HepG2 (cell line): Measurements from ENCODE around the gene CA7. TPM values are rescaled to one million over a fixed set of nuclear protein-coding genes. Genes with fewer than 3 reads are reported as not detected.

Experiments
- CC2D1A ChIP-seq: sonication (generic); formaldehyde crosslinking; IDR thresholded peaks from 2 replicates; pipeline ENCODE4 v1.8.1; 2023; ENCODE audit warnings: mild to moderate bottlenecking, missing genetic modification reagents
- CEBPB ChIP-seq: IDR thresholded peaks from 2 replicates; pipeline ENCODE4 v1.6.1; 2011; ENCODE audit warnings: low read depth, low read length, improper control_type of control experiment, borderline replicate concordance
- DMTF1 ChIP-seq: sonication (generic); formaldehyde crosslinking; IDR thresholded peaks from 2 replicates; pipeline ENCODE4 v1.4.0; 2020; ENCODE audit warnings: mild to moderate bottlenecking, missing genetic modification reagents
- KMT2A ChIP-seq: sonication (generic); formaldehyde crosslinking; IDR thresholded peaks from 2 replicates; pipeline ENCODE4 v1.4.0; 2020; ENCODE audit warnings: missing genetic modification reagents
- NR3C1 ChIP-seq: sonication (generic); formaldehyde crosslinking; IDR thresholded peaks from 2 replicates; pipeline ENCODE4 v1.4.0; 2020; ENCODE audit warnings: missing genetic modification reagents
- RBFOX2 ChIP-seq: fragments of 200-400 bp; formaldehyde crosslinking; IDR thresholded peaks from 2 replicates; pipeline ENCODE4 v1.6.1; 2017; ENCODE audit warnings: low read depth, mild to moderate bottlenecking, low read length
- RNF2 ChIP-seq: fragments of 450-650 bp; conservative IDR thresholded peaks from 2 replicates; pipeline ENCODE4 v1.6.1; 2016; ENCODE audit warnings: low read depth
- SRY ChIP-seq: sonication (generic); formaldehyde crosslinking; IDR thresholded peaks from 2 replicates; pipeline ENCODE4 v1.8.0; 2022; ENCODE audit warnings: mild to moderate bottlenecking, missing genetic modification reagents
- TARDBP ChIP-seq: sonication (generic); formaldehyde crosslinking; IDR thresholded peaks from 2 replicates; pipeline ENCODE4 v1.8.0; 2022; ENCODE audit warnings: mild to moderate bottlenecking, missing genetic modification reagents
- TCF7L2 ChIP-seq: IDR thresholded peaks from 2 replicates; pipeline ENCODE4 v1.6.1; 2011; ENCODE audit warnings: mild to moderate bottlenecking, low read depth, low read length, moderate library complexity
- ZNF18 ChIP-seq: sonication (generic); formaldehyde crosslinking; IDR thresholded peaks from 2 replicates; pipeline ENCODE4 v1.8.0; 2022; ENCODE audit warnings: mild to moderate bottlenecking, missing genetic modification reagents; ENCODE audit not compliant: insufficient replicate concordance
- ZNF230 ChIP-seq: sonication (generic); formaldehyde crosslinking; IDR thresholded peaks from 2 replicates; pipeline ENCODE4 v1.4.0; 2020; ENCODE audit warnings: mild to moderate bottlenecking, missing genetic modification reagents
- ZNF337 ChIP-seq: sonication (generic); formaldehyde crosslinking; IDR thresholded peaks from 2 replicates; pipeline ENCODE4 v1.5.1; 2020; ENCODE audit warnings: missing genetic modification reagents, low read depth, mild to moderate bottlenecking, borderline replicate concordance
- ZNF441 ChIP-seq: sonication (generic); formaldehyde crosslinking; IDR thresholded peaks from 2 replicates; pipeline ENCODE4 v1.7.0; 2021; ENCODE audit warnings: missing genetic modification reagents, borderline replicate concordance
- ZNF460 ChIP-seq: sonication (generic); formaldehyde crosslinking; IDR thresholded peaks from 2 replicates; pipeline ENCODE4 v1.5.1; 2020; ENCODE audit warnings: missing genetic modification reagents, mild to moderate bottlenecking, borderline replicate concordance
- ZNF510 ChIP-seq: sonication (generic); formaldehyde crosslinking; IDR thresholded peaks from 2 replicates; pipeline ENCODE4 v1.4.0; 2020; ENCODE audit warnings: low read depth, mild to moderate bottlenecking, missing genetic modification reagents
- ZNF558 ChIP-seq: sonication (generic); formaldehyde crosslinking; IDR thresholded peaks from 2 replicates; pipeline ENCODE4 v1.9.0; 2022; ENCODE audit warnings: mild to moderate bottlenecking, missing genetic modification reagents, borderline replicate concordance
- ZNF713 ChIP-seq: sonication (generic); formaldehyde crosslinking; IDR thresholded peaks from 2 replicates; pipeline ENCODE4 v1.4.0; 2020; ENCODE audit warnings: mild to moderate bottlenecking, missing genetic modification reagents
- ZNF772 ChIP-seq: sonication (generic); formaldehyde crosslinking; IDR thresholded peaks from 2 replicates; pipeline ENCODE4 v1.5.0; 2020; ENCODE audit warnings: mild to moderate bottlenecking, missing genetic modification reagents
- ZNF879 ChIP-seq: sonication (generic); formaldehyde crosslinking; IDR thresholded peaks from 2 replicates; pipeline ENCODE4 v1.8.1; 2023; ENCODE audit warnings: missing genetic modification reagents
- polyA plus RNA-seq, 8 experiments: library from polyadenylated mRNA; depleted of rRNA in 3 of 8; stranded (reverse) in 7 of 8; unstranded in 1 of 8; fragments of >200 nt; fragmentation: Illumina TruSeq in 4 of 8; extraction: Trizol in 4 of 8; gene quantifications; 2 replicates each; pipeline versions ENCODE4 v1.2.1 to v1.2.3, GENCODE V29; 2011 to 2016; ENCODE audit warnings: low read depth in 4 of 8, missing spikeins in 1 of 8, mixed read lengths in 1 of 8; ENCODE audit not compliant: insufficient read depth in 1 of 8
- total RNA-seq, 5 experiments: library from RNA; depleted of rRNA; stranded (reverse); fragments of >200 nt; fragmentation: Illumina TruSeq; extraction: Trizol; gene quantifications; 2 replicates each; pipeline ENCODE4 v1.2.3, GENCODE V29; 2016; ENCODE audit warnings: low read depth in 1 of 5
- TF ChIP-seq, protein P1 (sequence below): sonication (generic); formaldehyde crosslinking; IDR thresholded peaks from 2 replicates; pipeline ENCODE4 v1.5.1; 2020; ENCODE audit warnings: missing genetic modification reagents, mild to moderate bottlenecking, borderline replicate concordance
- TF ChIP-seq, protein P2 (sequence below): IDR thresholded peaks from 2 replicates; pipeline ENCODE4 v1.6.1; 2018; ENCODE audit warnings: missing genetic modification reagents, mild to moderate bottlenecking, missing compliant biosample characterization

Gene CA7
- total and polyA plus RNA-seq, 2 of the 13 experiments (the other 11 are each of a cell fraction or from before 2014, with no cell fraction given): not detected

GRCh38 chr16:66880288-66881013 lies 36.2 kb downstream of the CA7 start, which contains the start of gene PDP2 (continued):
- peak; percentile 96; the same call in 1 of the 2 replicates for TF ChIP-seq ZNF337 (CRISPR knock-in tag)
- TF ChIP-seq KMT2A (CRISPR knock-in tag): peak; percentile 87
- TF ChIP-seq ZNF558: 0 out of 2 replicates have a peak, but pooled peaks have one; percentile 30
- peak; percentile 98 for TF ChIP-seq ZNF713 (CRISPR knock-in tag)
- no peak for TF ChIP-seq ZNF772 (CRISPR knock-in tag)
- TF ChIP-seq CEBPB: peak; percentile 97
- peak; percentile 31; the same call in 1 of the 2 replicates for TF ChIP-seq ZNF879 (CRISPR knock-in tag)
- TF ChIP-seq RNF2: peak; percentile 89
- no peak for TF ChIP-seq ZNF460 (CRISPR knock-in tag)
- no peak for TF ChIP-seq TCF7L2
- TF ChIP-seq DMTF1 (CRISPR knock-in tag): peak; percentile 68; the same call in 1 of the 2 replicates
- TF ChIP-seq SRY (CRISPR knock-in tag): peak; percentile 98
- TF ChIP-seq, protein P1, sequence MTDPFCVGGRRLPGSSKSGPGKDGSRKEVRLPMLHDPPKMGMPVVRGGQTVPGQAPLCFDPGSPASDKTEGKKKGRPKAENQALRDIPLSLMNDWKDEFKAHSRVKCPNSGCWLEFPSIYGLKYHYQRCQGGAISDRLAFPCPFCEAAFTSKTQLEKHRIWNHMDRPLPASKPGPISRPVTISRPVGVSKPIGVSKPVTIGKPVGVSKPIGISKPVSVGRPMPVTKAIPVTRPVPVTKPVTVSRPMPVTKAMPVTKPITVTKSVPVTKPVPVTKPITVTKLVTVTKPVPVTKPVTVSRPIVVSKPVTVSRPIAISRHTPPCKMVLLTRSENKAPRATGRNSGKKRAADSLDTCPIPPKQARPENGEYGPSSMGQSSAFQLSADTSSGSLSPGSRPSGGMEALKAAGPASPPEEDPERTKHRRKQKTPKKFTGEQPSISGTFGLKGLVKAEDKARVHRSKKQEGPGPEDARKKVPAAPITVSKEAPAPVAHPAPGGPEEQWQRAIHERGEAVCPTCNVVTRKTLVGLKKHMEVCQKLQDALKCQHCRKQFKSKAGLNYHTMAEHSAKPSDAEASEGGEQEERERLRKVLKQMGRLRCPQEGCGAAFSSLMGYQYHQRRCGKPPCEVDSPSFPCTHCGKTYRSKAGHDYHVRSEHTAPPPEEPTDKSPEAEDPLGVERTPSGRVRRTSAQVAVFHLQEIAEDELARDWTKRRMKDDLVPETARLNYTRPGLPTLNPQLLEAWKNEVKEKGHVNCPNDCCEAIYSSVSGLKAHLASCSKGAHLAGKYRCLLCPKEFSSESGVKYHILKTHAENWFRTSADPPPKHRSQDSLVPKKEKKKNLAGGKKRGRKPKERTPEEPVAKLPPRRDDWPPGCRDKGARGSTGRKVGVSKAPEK (CRISPR knock-in tag): no peak; the same call in 1 of the 2 replicates
- peak; percentile 94; the same call in 1 of the 2 replicates for TF ChIP-seq ZNF510 (CRISPR knock-in tag)
- peak; percentile 82 for TF ChIP-seq ZNF441
- peak; percentile 94 for TF ChIP-seq RBFOX2
- TF ChIP-seq ZNF230 (CRISPR knock-in tag): peak; percentile 98
- peak; percentile 96 for TF ChIP-seq ZNF18
- no peak for TF ChIP-seq NR3C1 (CRISPR knock-in tag)
- TF ChIP-seq, protein P2, sequence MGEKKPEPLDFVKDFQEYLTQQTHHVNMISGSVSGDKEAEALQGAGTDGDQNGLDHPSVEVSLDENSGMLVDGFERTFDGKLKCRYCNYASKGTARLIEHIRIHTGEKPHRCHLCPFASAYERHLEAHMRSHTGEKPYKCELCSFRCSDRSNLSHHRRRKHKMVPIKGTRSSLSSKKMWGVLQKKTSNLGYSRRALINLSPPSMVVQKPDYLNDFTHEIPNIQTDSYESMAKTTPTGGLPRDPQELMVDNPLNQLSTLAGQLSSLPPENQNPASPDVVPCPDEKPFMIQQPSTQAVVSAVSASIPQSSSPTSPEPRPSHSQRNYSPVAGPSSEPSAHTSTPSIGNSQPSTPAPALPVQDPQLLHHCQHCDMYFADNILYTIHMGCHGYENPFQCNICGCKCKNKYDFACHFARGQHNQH: peak; percentile 39
- TF ChIP-seq TARDBP (CRISPR knock-in tag): peak; percentile 87
- 0 out of 2 replicates have a peak, but pooled peaks have one; percentile 22 for TF ChIP-seq CC2D1A (CRISPR knock-in tag)
